Measurements from ENCODE around the gene LMO4. TPM values are rescaled to one million over a fixed set of nuclear protein-coding genes. Genes with fewer than 3 reads are reported as not detected.

LMO4 gene
- total and polyA plus RNA-seq, 4 donors, result 16.8 to 23.2 (median 17.8) TPM

- Histone ChIP-seq H3K9ac (ENCODE audit: low read depth in 1 of 2, low read length in 2 of 2) (no peak overlapping the region), H3K4me1 (ENCODE audit: control insufficient read depth in 4 of 4, insufficient read depth in 4 of 4, low read length in 3 of 4) (peaks cover 0 to 13% (median 10%) of the 10 kb centered on the region in 4 donors), H3K27ac (ENCODE audit: low read depth in 1 of 2, low read length in 2 of 2) (no peak overlapping the region), H3K36me3 (ENCODE audit: control insufficient read depth in 4 of 4, insufficient read depth in 3 of 4, low read depth in 1 of 4, low read length in 3 of 4) (no peaks in the 10 kb centered on the region), H3K9me3 (ENCODE audit: control insufficient read depth in 4 of 4, low read length in 3 of 4) (no peaks in the 10 kb centered on the region), H3K4me3 (ENCODE audit: low read depth in 1 of 3, low read length in 3 of 3) (no peak overlapping the region), H3K27me3 (ENCODE audit: control insufficient read depth in 4 of 4, insufficient read depth in 4 of 4, low read length in 3 of 4) (no peaks in the 10 kb centered on the region)
- TF ChIP-seq, protein P1, sequence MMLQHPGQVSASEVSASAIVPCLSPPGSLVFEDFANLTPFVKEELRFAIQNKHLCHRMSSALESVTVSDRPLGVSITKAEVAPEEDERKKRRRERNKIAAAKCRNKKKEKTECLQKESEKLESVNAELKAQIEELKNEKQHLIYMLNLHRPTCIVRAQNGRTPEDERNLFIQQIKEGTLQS (IDR thresholded peaks at IDR 0.05), result no peak
- 95% methylated on average over 1 of the region's 1 CpG for WGBS
- no peak for DNase-seq (ENCODE audit: low spot score)
Observed at GRCh38 chr1:87359586-87359985, 30.9 kb downstream of the LMO4 start.

GRCh38 chr1:87362063-87362833 lies 33.6 kb downstream of the LMO4 start:
- WGBS, result 57% methylated on average over 5 of the region's 5 CpGs
- peaks cover 0 to 13% (median 10%) of the 10 kb centered on the region in 4 donors for H3K4me1 ChIP-seq (ENCODE audit: control insufficient read depth in 4 of 4, insufficient read depth in 4 of 4, low read length in 3 of 4)
- H3K9ac ChIP-seq (ENCODE audit: low read depth in 1 of 2, low read length in 2 of 2), result no peak overlapping the region
- H3K27me3 ChIP-seq (ENCODE audit: control insufficient read depth in 4 of 4, insufficient read depth in 4 of 4, low read length in 3 of 4), result no peaks in the 10 kb centered on the region
- H3K9me3 ChIP-seq (ENCODE audit: control insufficient read depth in 4 of 4, low read length in 3 of 4), result no peaks in the 10 kb centered on the region
- no peaks in the 10 kb centered on the region for H3K36me3 ChIP-seq (ENCODE audit: control insufficient read depth in 4 of 4, insufficient read depth in 3 of 4, low read depth in 1 of 4, low read length in 3 of 4)
- DNase-seq (ENCODE audit: low spot score), result no peak
- H3K4me3 ChIP-seq (ENCODE audit: low read depth in 1 of 3, low read length in 3 of 3), result no peak overlapping the region
- peak; percentile 38 for TF ChIP-seq NR2F2 (IDR thresholded peaks at IDR 0.05)
- TF ChIP-seq, protein P1 (IDR thresholded peaks at IDR 0.05), result no peak
- TF ChIP-seq HNF4G (IDR thresholded peaks at IDR 0.05), result no peak
- no peak for TF ChIP-seq FOXA2 (IDR thresholded peaks at IDR 0.05)
- no peak for TF ChIP-seq SP1 (IDR thresholded peaks at IDR 0.05)
- no peak for TF ChIP-seq JUND (IDR thresholded peaks at IDR 0.05)
- no peak for TF ChIP-seq RXRA (IDR thresholded peaks at IDR 0.05)
- H3K27ac ChIP-seq (ENCODE audit: low read depth in 1 of 2, low read length in 2 of 2), result no peak overlapping the region

GRCh38 chr1:87362834-87363426 lies 34.2 kb downstream of the LMO4 start:
- H3K27me3 ChIP-seq (ENCODE audit: control insufficient read depth in 4 of 4, insufficient read depth in 4 of 4, low read length in 3 of 4), result no peaks in the 10 kb centered on the region
- H3K9me3 ChIP-seq (ENCODE audit: control insufficient read depth in 4 of 4, low read length in 3 of 4), result no peaks in the 10 kb centered on the region
- H3K4me3 ChIP-seq (ENCODE audit: low read depth in 1 of 3, low read length in 3 of 3), result no peak overlapping the region
- 64% methylated on average over 2 of the region's 2 CpGs for WGBS
- no peak overlapping the region for H3K9ac ChIP-seq (ENCODE audit: low read depth in 1 of 2, low read length in 2 of 2)
- TF ChIP-seq HNF4G (IDR thresholded peaks at IDR 0.05) (peak; percentile 81), NR2F2 (IDR thresholded peaks at IDR 0.05) (no peak), SP1 (IDR thresholded peaks at IDR 0.05) (peak; percentile 83), GABPA (IDR thresholded peaks at IDR 0.05 in 1 of 2, conservative IDR thresholded peaks at IDR 0.05 in 1 of 2) (no peak), HNF4A (conservative IDR thresholded peaks at IDR 0.05) (peak; percentile 99 to 100), FOXA2 (IDR thresholded peaks at IDR 0.05) (no peak), YY1 (IDR thresholded peaks at IDR 0.05) (peak; percentile 68), REST (IDR thresholded peaks at IDR 0.05) (peak; percentile 41), ZBTB33 (IDR thresholded peaks at IDR 0.05) (peak; percentile 62), RAD21 (IDR thresholded peaks at IDR 0.05) (peak; percentile 31 to 48), JUND (IDR thresholded peaks at IDR 0.05) (peak; percentile 22 to 46), RXRA (IDR thresholded peaks at IDR 0.05) (peak; percentile 67 to 77), EGR1 (IDR thresholded peaks at IDR 0.05; ENCODE audit: low read depth in 2 of 2) (no peak)
- TF ChIP-seq, protein P2, sequence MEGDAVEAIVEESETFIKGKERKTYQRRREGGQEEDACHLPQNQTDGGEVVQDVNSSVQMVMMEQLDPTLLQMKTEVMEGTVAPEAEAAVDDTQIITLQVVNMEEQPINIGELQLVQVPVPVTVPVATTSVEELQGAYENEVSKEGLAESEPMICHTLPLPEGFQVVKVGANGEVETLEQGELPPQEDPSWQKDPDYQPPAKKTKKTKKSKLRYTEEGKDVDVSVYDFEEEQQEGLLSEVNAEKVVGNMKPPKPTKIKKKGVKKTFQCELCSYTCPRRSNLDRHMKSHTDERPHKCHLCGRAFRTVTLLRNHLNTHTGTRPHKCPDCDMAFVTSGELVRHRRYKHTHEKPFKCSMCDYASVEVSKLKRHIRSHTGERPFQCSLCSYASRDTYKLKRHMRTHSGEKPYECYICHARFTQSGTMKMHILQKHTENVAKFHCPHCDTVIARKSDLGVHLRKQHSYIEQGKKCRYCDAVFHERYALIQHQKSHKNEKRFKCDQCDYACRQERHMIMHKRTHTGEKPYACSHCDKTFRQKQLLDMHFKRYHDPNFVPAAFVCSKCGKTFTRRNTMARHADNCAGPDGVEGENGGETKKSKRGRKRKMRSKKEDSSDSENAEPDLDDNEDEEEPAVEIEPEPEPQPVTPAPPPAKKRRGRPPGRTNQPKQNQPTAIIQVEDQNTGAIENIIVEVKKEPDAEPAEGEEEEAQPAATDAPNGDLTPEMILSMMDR (IDR thresholded peaks at IDR 0.05; ENCODE audit: low read depth, low read length, missing input control), result no peak
- TF ChIP-seq, protein P3, sequence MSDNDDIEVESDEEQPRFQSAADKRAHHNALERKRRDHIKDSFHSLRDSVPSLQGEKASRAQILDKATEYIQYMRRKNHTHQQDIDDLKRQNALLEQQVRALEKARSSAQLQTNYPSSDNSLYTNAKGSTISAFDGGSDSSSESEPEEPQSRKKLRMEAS (IDR thresholded peaks at IDR 0.05), result peak; percentile 83
- TF ChIP-seq, protein P1 (IDR thresholded peaks at IDR 0.05), result peak; percentile 36
- peaks cover 0 to 13% (median 10%) of the 10 kb centered on the region in 4 donors for H3K4me1 ChIP-seq (ENCODE audit: control insufficient read depth in 4 of 4, insufficient read depth in 4 of 4, low read length in 3 of 4)
- DNase-seq (ENCODE audit: low spot score), result no peak
- no peaks in the 10 kb centered on the region for H3K36me3 ChIP-seq (ENCODE audit: control insufficient read depth in 4 of 4, insufficient read depth in 3 of 4, low read depth in 1 of 4, low read length in 3 of 4)
- peak overlapping the region in 1 of 2 donors; percentile 13 for H3K27ac ChIP-seq (ENCODE audit: low read depth in 1 of 2, low read length in 2 of 2)
